HepG2 (cell line): ENCODE measurements around the gene PFKP. TPM values are rescaled to one million over a fixed set of nuclear protein-coding genes. Genes with fewer than 3 reads are reported as not detected.

Experiments used
- ATAC-seq: fragments of 200-7000 bp; cut with Tn5 transposase; 3 replicates; pipeline ENCODE4 v1.9.1; 2020; ENCODE audit warnings: mild to moderate bottlenecking, moderate library complexity
- BruUV-seq: library from RNA; stranded (reverse); fragments of 400-500 nt; replicated peaks from 2 replicates; lab custom pipeline; 2021; lab: Mats Ljungman, UMichigan
- CTCF ChIA-PET: fragments of 300-600 bp; formaldehyde crosslinking; extraction: SDS; loops from one replicate; lab custom pipeline; 2021; ENCODE audit warnings: low total read pairs, inconsistent platforms, low intra/inter-chr PET ratio; lab: Yijun Ruan, JAX
- POLR2A ChIA-PET: fragments of 350-600 bp; sonication (Branson Sonifier 250); formaldehyde crosslinking; loops from one replicate; lab custom pipeline; 2020; ENCODE audit warnings: antibody characterized with exemption, inconsistent platforms; lab: Yijun Ruan, JAX
- DNase-seq: peaks from one replicate; pipeline ENCODE4 v3.0.0-alpha.2; 2015; ENCODE audit warnings: low spot score
- FAIRE-seq: peaks from 3 replicates; lab custom pipeline; 2011; peaks lifted over from hg19 to GRCh38; lab: Jason Lieb, UNC
- H2AFZ ChIP-seq: one replicate; pipeline ENCODE4 v1.6.1; 2011; ENCODE audit warnings: low read length, inconsistent platforms
- H3K27ac ChIP-seq: fragments of 300-600 bp; 3 replicates; pipeline ENCODE4 v1.8.0; 2011; ENCODE audit warnings: mixed run types, mild to moderate bottlenecking, mixed read lengths, low read length, inconsistent platforms; ENCODE audit not compliant: insufficient read depth; ENCODE audit errors: extremely low read length
- H3K27me3 ChIP-seq, 2 experiments: fragments of 200-600 bp in 1 of 2; 2 replicates in 1 of 2; 3 replicates in 1 of 2; pipeline versions ENCODE4 v1.6.0 to v1.8.0; 2011; ENCODE audit warnings: low read length in 2 of 2, mild to moderate bottlenecking in 2 of 2, moderate library complexity in 2 of 2, inconsistent platforms in 1 of 2; ENCODE audit not compliant: insufficient read depth in 2 of 2, control insufficient read depth in 1 of 2
- H3K36me3 ChIP-seq, 2 experiments: fragments of 200-600 bp in 1 of 2; replicated peaks in 1 of 2; 2 replicates in 1 of 2; 3 replicates in 1 of 2; pipeline versions ENCODE4 v1.5.1 to v1.8.0; 2011; ENCODE audit warnings: low read length in 2 of 2, inconsistent platforms in 1 of 2; ENCODE audit not compliant: insufficient read depth in 2 of 2, control insufficient read depth in 1 of 2
- H3K4me1 ChIP-seq: 2 replicates; pipeline ENCODE4 v1.5.1; 2012; ENCODE audit warnings: low read length, inconsistent platforms; ENCODE audit not compliant: insufficient read depth
- H3K4me2 ChIP-seq: 2 replicates; pipeline ENCODE4 v1.6.0; 2011; ENCODE audit warnings: low read depth, low read length, inconsistent platforms
- H3K4me3 ChIP-seq, 3 experiments: fragments of 200-600 bp in 1 of 3; sonication (generic), shearing (Covaris generic) in 1 of 3; replicated peaks in 1 of 3; 2 replicates each; pipeline ENCODE4 v1.5.1; 2011 to 2016; ENCODE audit warnings: low read length in 3 of 3, inconsistent platforms in 2 of 3, low read depth in 2 of 3, mild to moderate bottlenecking in 2 of 3, control low read depth in 1 of 3, mixed read lengths in 1 of 3; ENCODE audit not compliant: insufficient read depth in 1 of 3
- H3K79me2 ChIP-seq: one replicate; pipeline ENCODE4 v1.6.1; 2011; ENCODE audit warnings: low read length, inconsistent platforms; ENCODE audit not compliant: insufficient read depth
- H3K9ac ChIP-seq: 2 replicates; pipeline ENCODE4 v1.6.0; 2011; ENCODE audit warnings: mild to moderate bottlenecking, low read depth, low read length, inconsistent platforms; ENCODE audit not compliant: insufficient read depth
- H3K9me3 ChIP-seq: 2 replicates; pipeline ENCODE4 v1.5.1; 2012; ENCODE audit warnings: mild to moderate bottlenecking, low read length
- H4K20me1 ChIP-seq: 2 replicates; pipeline ENCODE4 v1.6.0; 2011; ENCODE audit warnings: inconsistent platforms, mild to moderate bottlenecking, low read length, moderate library complexity; ENCODE audit not compliant: insufficient read depth
- CHD2 ChIP-seq: IDR thresholded peaks from 2 replicates; pipeline ENCODE4 v1.6.1; 2011; ENCODE audit warnings: low read depth, low read length, improper control_type of control experiment
- CREBL2 ChIP-seq: sonication (generic); formaldehyde crosslinking; IDR thresholded peaks from 2 replicates; pipeline ENCODE4 v1.8.1; 2023; ENCODE audit warnings: missing genetic modification reagents, mild to moderate bottlenecking, borderline replicate concordance
- EP300 ChIP-seq, 3 experiments: sonication (generic) in 1 of 3; formaldehyde crosslinking in 1 of 3; IDR thresholded peaks; 2 replicates each; pipeline versions ENCODE4 v1.5.1 to v1.6.1; 2011 to 2020; ENCODE audit warnings: low read depth in 2 of 3, low read length in 2 of 3, borderline replicate concordance in 1 of 3, improper control_type of control experiment in 1 of 3, mild to moderate bottlenecking in 1 of 3, missing genetic modification reagents in 1 of 3, moderate library complexity in 1 of 3
- HMG20A ChIP-seq: IDR thresholded peaks from 2 replicates; pipeline ENCODE4 v1.6.1; 2016; ENCODE audit warnings: borderline replicate concordance
- HNF4G ChIP-seq, 2 experiments: sonication (generic) in 1 of 2; formaldehyde crosslinking in 1 of 2; IDR thresholded peaks; 2 replicates each; pipeline versions ENCODE4 v1.4.0 to v1.6.1; 2011 to 2020; ENCODE audit warnings: borderline replicate concordance in 2 of 2, low read depth in 2 of 2, mild to moderate bottlenecking in 2 of 2, low read length in 1 of 2, missing genetic modification reagents in 1 of 2, moderate library complexity in 1 of 2
- HNRNPLL ChIP-seq: fragments of 200-400 bp; formaldehyde crosslinking; IDR thresholded peaks from 2 replicates; pipeline ENCODE4 v1.6.1; 2017; ENCODE audit warnings: mild to moderate bottlenecking, low read depth, low read length; ENCODE audit not compliant: poor library complexity, severe bottlenecking
- HOXA7 ChIP-seq: sonication (generic); formaldehyde crosslinking; IDR thresholded peaks from 2 replicates; pipeline ENCODE4 v1.8.1; 2022; ENCODE audit warnings: mild to moderate bottlenecking, missing genetic modification reagents, moderate library complexity
- JUN ChIP-seq: sonication (generic); formaldehyde crosslinking; IDR thresholded peaks from 2 replicates; pipeline ENCODE4 v1.4.0; 2020; ENCODE audit warnings: mild to moderate bottlenecking, missing genetic modification reagents
- KDM1A ChIP-seq: IDR thresholded peaks from 2 replicates; pipeline ENCODE4 v1.6.1; 2016; ENCODE audit warnings: missing compliant biosample characterization
- MEF2D ChIP-seq: sonication (generic); formaldehyde crosslinking; IDR thresholded peaks from 2 replicates; pipeline ENCODE4 v1.5.1; 2020; ENCODE audit warnings: mild to moderate bottlenecking, missing genetic modification reagents
- PHB2 ChIP-seq: fragments of 450-650 bp; IDR thresholded peaks from 2 replicates; pipeline ENCODE4 v1.6.1; 2018; ENCODE audit not compliant: partially characterized antibody
- PHF5A ChIP-seq: IDR thresholded peaks from one replicate; pipeline ENCODE4 v1.6.1; 2018; ENCODE audit warnings: low read depth, missing genetic modification reagents; ENCODE audit not compliant: unreplicated experiment
- TCF7L2 ChIP-seq: IDR thresholded peaks from 2 replicates; pipeline ENCODE4 v1.6.1; 2011; ENCODE audit warnings: mild to moderate bottlenecking, low read depth, low read length, moderate library complexity
- THAP11 ChIP-seq: IDR thresholded peaks from 2 replicates; pipeline ENCODE4 v1.6.1; 2016; ENCODE audit warnings: missing biosample characterization, missing genetic modification reagents
- ZNF138 ChIP-seq: sonication (generic); formaldehyde crosslinking; IDR thresholded peaks from 2 replicates; pipeline ENCODE4 v1.5.0; 2020; ENCODE audit warnings: mild to moderate bottlenecking, low read depth, missing genetic modification reagents
- ZNF430 ChIP-seq: sonication (generic); formaldehyde crosslinking; IDR thresholded peaks from 2 replicates; pipeline ENCODE4 v1.9.0; 2021; ENCODE audit warnings: mild to moderate bottlenecking, missing genetic modification reagents
- ZNF788 ChIP-seq: sonication (generic); formaldehyde crosslinking; IDR thresholded peaks from 2 replicates; pipeline ENCODE4 v1.5.0; 2020; ENCODE audit warnings: mild to moderate bottlenecking, missing genetic modification reagents, borderline replicate concordance
- ZSCAN20 ChIP-seq: sonication (generic); formaldehyde crosslinking; IDR thresholded peaks from 2 replicates; pipeline ENCODE4 v1.4.0; 2020; ENCODE audit warnings: missing genetic modification reagents, mild to moderate bottlenecking, borderline replicate concordance
- WGBS: methylation state at CpG from one replicate; pipeline ENCODE4 v1.1.6; 2017; ENCODE audit warnings: low lambda C conversion rate; 5-methylcytosine and 5-hydroxymethylcytosine counted together
- in situ Hi-C: cut with HindIII; loops from 2 replicates; pipeline ENCODE4 v1.10.0; 2017; ENCODE audit warnings: low pct_unique_long_range_greater_than_20kb; ENCODE audit not compliant: extremely low pct_ligation_motif_present
- intact Hi-C: fragments of 100-400 bp; cut with micrococcal nuclease; formaldehyde crosslinking; loops from one replicate; pipeline ENCODE4 v1.10.0; 2022; ENCODE audit not compliant: unreplicated experiment
- polyA plus RNA-seq, 8 experiments: library from polyadenylated mRNA; depleted of rRNA in 3 of 8; stranded (reverse) in 7 of 8; unstranded in 1 of 8; fragments of >200 nt; fragmentation: Illumina TruSeq in 4 of 8; extraction: Trizol in 4 of 8; gene quantifications; 2 replicates each; pipeline versions ENCODE4 v1.2.1 to v1.2.3, GENCODE V29; 2011 to 2016; ENCODE audit warnings: low read depth in 4 of 8, missing spikeins in 1 of 8, mixed read lengths in 1 of 8; ENCODE audit not compliant: insufficient read depth in 1 of 8
- total RNA-seq, 5 experiments: library from RNA; depleted of rRNA; stranded (reverse); fragments of >200 nt; fragmentation: Illumina TruSeq; extraction: Trizol; gene quantifications; 2 replicates each; pipeline ENCODE4 v1.2.3, GENCODE V29; 2016; ENCODE audit warnings: low read depth in 1 of 5
- TF ChIP-seq, protein P1 (sequence below): sonication (generic); formaldehyde crosslinking; IDR thresholded peaks from 2 replicates; pipeline ENCODE4 v1.5.1; 2020; ENCODE audit warnings: missing genetic modification reagents, mild to moderate bottlenecking, borderline replicate concordance
- TF ChIP-seq, protein P2 (sequence below): sonication (generic); formaldehyde crosslinking; IDR thresholded peaks from 2 replicates; pipeline ENCODE4 v1.4.0; 2020; ENCODE audit warnings: mild to moderate bottlenecking, missing genetic modification reagents

PFKP gene
- total and polyA plus RNA-seq, 2 of the 13 experiments (the other 11 are each of a cell fraction or from before 2014, with no cell fraction given), result 0.80 to 2.4 TPM

- no peaks in the 10 kb centered on the region for H3K4me1 ChIP-seq
- H3K9ac ChIP-seq, result no peak overlapping the region
- ChIA-PET POLR2A (no interaction called here), CTCF (no interaction called here)
- H3K79me2 ChIP-seq, result no peaks in the 10 kb centered on the region
- no peak overlapping the region for H3K4me2 ChIP-seq
- H3K36me3 ChIP-seq, result no peaks in the 10 kb centered on the region
- TF ChIP-seq PHF5A (CRISPR knock-in tag), result no peak
- no peak for TF ChIP-seq CHD2
- no peak for TF ChIP-seq TCF7L2
- no peak for TF ChIP-seq ZNF138 (CRISPR knock-in tag)
- no peak for TF ChIP-seq THAP11
- no peak for TF ChIP-seq ZSCAN20 (CRISPR knock-in tag)
- no peak for TF ChIP-seq KDM1A (CRISPR knock-in tag)
- TF ChIP-seq HMG20A, result no peak
- TF ChIP-seq MEF2D (CRISPR knock-in tag), result no peak
- TF ChIP-seq CREBL2, result no peak
- TF ChIP-seq, protein P1, sequence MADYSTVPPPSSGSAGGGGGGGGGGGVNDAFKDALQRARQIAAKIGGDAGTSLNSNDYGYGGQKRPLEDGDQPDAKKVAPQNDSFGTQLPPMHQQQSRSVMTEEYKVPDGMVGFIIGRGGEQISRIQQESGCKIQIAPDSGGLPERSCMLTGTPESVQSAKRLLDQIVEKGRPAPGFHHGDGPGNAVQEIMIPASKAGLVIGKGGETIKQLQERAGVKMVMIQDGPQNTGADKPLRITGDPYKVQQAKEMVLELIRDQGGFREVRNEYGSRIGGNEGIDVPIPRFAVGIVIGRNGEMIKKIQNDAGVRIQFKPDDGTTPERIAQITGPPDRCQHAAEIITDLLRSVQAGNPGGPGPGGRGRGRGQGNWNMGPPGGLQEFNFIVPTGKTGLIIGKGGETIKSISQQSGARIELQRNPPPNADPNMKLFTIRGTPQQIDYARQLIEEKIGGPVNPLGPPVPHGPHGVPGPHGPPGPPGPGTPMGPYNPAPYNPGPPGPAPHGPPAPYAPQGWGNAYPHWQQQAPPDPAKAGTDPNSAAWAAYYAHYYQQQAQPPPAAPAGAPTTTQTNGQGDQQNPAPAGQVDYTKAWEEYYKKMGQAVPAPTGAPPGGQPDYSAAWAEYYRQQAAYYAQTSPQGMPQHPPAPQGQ, result no peak
- TF ChIP-seq PHB2, result no peak
- TF ChIP-seq, protein P2, sequence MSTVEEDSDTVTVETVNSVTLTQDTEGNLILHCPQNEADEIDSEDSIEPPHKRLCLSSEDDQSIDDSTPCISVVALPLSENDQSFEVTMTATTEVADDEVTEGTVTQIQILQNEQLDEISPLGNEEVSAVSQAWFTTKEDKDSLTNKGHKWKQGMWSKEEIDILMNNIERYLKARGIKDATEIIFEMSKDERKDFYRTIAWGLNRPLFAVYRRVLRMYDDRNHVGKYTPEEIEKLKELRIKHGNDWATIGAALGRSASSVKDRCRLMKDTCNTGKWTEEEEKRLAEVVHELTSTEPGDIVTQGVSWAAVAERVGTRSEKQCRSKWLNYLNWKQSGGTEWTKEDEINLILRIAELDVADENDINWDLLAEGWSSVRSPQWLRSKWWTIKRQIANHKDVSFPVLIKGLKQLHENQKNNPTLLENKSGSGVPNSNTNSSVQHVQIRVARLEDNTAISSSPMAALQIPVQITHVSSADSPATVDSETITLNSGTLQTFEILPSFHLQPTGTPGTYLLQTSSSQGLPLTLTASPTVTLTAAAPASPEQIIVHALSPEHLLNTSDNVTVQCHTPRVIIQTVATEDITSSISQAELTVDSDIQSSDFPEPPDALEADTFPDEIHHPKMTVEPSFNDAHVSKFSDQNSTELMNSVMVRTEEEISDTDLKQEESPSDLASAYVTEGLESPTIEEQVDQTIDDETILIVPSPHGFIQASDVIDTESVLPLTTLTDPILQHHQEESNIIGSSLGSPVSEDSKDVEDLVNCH, result no peak
- TF ChIP-seq ZNF430 (CRISPR knock-in tag), result no peak
- TF ChIP-seq HNF4G (IDR thresholded peaks at IDR 0.05; ENCODE audit: borderline replicate concordance, low read depth, low read length), result no peak
- TF ChIP-seq HNF4G (CRISPR knock-in tag; IDR thresholded peaks at IDR 0.05; ENCODE audit: borderline replicate concordance, low read depth), result no peak
- no peak for TF ChIP-seq JUN
- no peak for TF ChIP-seq HOXA7 (CRISPR knock-in tag)
- no peak for TF ChIP-seq HNRNPLL
- no peak for TF ChIP-seq ZNF788
- no peak for TF ChIP-seq EP300 (IDR thresholded peaks at IDR 0.05; ENCODE audit: low read depth in 2 of 2, low read length in 2 of 2)
- no peak for TF ChIP-seq EP300 (CRISPR knock-in tag; IDR thresholded peaks at IDR 0.05; ENCODE audit: borderline replicate concordance)
- no peak overlapping the region for H2AFZ ChIP-seq
- H4K20me1 ChIP-seq, result 0 out of 2 replicates have a peak, but pooled peaks cover 2% of the 10 kb centered on the region
- FAIRE-seq, result no peak
- no peak for DNase-seq
- BruUV-seq, result no TSS peak
- ATAC-seq, result no peak
- intact Hi-C loops, result no loop called here
- in situ Hi-C loops, result no loop called here
- H3K9me3 ChIP-seq, result no peaks in the 10 kb centered on the region
- H3K27ac ChIP-seq, result no peak overlapping the region
- no peaks in the 10 kb centered on the region for H3K27me3 ChIP-seq
- WGBS, result 88% methylated on average over 15 of the region's 21 CpGs
- no peak overlapping the region for H3K4me3 ChIP-seq
These were observed 41.8 kb downstream of the PFKP start for GRCh38 chr10:3109196-3109595.
